DMS 273 treated with DMSO at 0.1 percent for 48 hours (cell line): ENCODE measurements around the gene CELA3B.
"Not testable (repeated sequence)": the region's sequence is repeated elsewhere in the genome, so short reads cannot be mapped to it uniquely, and the experiment has no call there.

Experiments used
- DNase-seq: peaks from one replicate; lab custom pipeline; 2025; lab: John Stamatoyannopoulos, UW

CELA3B gene

DNA sequence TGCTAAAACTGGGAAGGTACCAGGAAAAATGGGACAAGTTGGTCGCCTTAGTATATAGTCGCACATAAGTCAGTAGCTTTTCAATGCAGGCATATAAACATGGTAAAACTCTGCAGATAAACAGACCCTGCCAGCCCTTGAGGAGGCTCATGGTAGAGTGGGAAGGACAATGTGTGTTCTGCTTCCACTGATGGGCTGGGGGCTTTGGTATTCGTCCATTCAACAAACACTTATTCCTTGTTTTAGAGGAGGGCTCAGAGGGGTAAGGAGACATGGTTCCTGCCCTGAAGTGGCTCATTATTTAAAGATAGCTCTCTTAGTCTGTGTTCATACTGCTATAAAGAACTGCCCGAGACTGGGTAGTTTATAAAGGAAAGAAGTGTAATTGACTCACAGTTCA is 35.9 kb downstream of the CELA3B start:
- not testable (repeated sequence) for DNase-seq

DNA sequence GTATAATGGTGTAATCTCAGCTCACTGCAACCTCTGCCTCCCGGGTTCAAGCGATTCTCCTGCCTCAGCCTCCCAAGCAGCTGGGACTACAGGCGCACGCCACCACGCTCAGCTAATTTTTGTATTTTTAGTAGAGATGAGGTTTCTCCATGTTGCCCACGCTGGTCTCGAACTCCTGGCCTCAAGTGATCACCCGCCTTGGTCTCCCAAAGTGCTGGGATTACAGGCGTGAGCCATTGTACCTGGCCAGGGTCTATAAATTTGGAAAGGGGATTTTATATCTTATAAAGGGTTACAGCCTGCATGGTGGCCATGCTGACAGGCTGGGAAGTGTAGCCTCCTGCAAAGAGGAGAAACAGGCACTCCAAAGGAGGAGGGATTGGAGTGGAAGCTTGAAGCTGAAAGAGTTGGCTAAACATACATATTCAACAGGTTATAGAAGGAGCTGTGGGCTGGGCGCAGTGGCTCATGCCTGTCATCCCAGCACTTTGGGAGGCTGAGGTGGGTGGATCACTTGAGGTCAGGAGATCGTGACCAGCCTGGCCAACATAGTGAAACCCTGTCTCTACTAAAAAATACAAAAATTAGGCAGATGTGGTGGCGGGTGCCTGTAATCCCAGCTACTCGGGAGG is 37.9 kb downstream of the CELA3B start:
- not testable (repeated sequence) for DNase-seq

DNA sequence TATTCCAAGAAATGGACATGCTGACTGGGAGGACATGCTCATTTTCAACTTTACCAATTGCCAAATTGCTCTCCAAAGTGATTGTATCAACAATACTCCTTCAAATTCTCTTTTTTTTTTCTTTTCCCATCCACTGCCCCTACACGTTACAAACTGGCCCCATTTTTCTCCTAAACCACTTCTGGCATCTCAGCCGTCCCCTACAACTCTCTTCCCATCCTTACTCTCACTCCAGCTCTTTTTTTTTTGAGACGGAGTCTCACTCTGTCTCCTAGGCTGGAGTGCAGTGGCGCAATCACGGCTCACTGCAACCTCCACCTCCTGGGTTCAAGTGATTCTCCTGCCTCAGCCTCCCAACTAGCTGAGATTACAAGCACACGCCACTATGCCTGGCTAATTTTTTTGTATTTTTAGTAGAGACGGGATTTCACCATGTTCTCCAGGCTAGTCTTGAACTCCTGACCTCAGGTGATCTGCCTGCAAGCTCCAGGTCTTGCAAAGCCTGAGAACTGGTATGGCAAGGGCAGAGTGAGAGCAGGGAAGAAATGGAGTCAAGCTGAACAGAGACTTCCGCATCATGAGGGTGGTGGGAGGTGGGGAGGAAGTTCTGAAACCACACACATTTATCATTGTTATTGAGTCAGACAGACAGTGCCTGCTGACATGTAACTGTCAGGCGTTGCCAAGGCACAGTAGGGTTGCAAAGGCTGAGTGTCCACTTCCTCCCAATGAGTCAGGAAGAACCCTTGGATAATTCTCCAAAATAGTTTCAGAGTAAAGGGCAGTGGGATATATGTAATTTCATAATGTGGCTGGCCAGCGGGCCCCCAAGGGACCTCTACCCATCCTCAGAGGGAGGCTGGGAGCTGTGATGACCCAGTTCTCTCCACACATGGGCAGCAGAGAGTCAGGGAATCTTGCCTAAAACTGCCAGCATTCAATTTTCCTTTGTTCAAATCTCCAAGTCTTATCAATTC is 42.0 kb downstream of the CELA3B start:
- no peak for DNase-seq

DNA sequence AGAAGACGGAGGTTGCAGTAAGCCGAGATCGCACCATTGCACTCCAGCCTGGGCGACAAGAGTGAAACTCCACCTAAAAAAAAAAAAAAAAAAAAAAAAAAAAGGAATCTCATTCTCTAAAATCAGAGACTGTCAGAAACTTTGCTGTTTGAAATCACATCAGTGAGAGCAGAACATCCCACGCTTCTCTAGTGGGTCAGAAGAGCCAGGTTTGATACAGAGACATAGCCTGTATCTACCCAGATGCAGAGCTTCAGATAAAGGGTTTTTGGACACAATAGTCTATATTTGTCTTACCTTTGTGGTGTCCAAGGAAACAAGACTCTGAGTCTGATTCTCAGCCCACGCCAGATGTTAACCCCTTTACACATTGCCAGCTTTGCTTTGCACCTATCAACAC is 44.2 kb downstream of the CELA3B start:
- DNase-seq: no peak

DNA sequence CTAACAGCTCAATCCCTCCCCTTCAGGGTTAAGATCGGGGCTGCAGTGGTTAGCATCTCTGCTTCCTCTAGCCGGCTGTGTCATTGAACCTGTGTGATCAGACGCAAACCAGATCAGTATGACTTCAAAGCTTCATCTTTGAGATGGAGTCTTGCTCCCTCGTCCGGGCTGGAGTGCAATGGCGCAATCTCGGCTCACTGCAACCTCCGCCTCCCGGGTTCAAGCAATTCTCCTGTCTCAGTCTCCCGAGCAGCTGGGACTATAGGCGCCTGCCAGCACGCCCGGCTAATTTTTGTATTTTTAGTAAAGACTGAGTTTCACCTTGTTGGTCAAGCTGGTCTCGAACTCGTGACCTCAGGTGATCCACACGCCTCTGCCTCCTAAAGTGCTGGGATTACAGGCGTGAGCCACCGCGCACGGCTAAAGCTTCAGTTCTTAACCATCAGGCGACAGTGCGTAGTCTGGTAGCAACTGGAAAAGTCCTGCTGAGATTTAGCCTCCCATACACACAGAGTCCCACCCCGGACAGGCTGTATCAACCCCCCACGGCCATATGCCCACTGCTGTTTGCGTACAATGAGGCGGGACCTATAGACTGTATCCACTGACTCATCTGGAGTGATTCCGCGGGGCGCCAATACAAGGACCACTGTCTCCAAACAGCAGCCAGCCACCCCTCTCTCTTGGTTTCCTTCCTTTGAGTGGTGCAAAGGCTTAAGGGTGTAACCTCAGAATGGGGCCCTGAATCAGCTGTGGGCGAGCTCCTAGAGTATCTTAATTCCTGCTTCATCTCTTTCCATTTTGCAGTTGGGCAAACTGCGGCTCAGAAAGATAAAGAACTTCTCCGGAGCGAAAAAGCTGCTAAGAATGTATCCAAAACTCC is 47.9 kb downstream of the CELA3B start:
- DNase-seq: peak; percentile 75

DNA sequence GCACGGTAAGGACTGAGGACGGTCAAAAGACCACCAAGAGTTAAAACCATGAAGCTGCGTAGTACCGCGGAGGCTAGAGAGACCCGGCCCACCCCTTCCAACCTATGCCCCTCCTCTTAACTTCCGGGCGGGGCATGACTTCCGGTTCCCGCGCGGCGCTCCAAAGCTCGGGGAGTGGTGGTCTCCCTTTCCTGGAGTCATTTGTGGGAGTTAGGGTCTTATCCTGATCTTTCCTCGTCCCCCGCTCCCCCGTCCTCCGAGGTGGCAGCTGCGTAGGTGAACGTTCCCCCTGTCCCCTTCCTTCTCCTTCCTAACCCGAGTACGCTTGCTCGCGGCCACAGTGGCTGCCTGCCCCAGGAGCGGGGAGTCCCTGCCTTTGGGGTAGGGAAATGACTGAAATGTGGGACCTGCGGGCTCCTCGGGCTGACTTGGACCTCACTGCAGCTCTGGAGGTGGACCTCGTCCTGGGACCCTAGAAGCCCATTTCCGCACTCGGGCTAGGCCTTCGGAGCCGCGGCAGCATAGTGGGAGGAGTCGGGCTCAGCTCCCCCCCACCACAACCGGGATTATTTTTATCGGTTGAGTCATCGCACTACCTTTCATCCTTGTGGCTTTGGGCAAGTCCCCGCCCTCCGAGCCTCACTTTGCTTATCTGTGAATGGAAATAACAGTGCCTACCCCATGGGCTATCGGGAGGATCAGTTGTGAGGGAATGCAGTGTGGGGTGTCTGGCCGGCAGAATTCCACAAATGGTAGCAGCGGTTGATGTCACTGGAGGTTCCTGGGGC is 48.7 kb downstream of the CELA3B start:
- DNase-seq: peak; percentile 80

DNA sequence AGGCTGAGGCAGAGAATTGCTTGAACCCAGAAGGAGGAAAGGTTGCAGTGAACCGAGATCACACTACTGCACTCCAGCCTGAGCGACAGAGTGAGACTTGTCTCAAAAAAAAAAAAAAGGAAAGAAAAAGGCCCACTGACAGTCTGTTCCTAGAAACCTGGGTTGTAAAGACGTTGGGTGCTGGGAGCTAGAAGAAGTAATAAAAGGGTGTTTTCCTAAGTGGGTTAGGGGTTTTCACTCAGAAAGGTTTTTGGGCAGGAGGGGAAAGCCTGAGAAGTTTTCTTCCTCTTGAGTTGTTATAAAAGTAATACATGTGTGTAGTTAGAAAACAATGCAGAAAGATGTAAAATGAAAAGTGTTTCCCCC is 50.1 kb downstream of the CELA3B start:
- no peak for DNase-seq

DNA sequence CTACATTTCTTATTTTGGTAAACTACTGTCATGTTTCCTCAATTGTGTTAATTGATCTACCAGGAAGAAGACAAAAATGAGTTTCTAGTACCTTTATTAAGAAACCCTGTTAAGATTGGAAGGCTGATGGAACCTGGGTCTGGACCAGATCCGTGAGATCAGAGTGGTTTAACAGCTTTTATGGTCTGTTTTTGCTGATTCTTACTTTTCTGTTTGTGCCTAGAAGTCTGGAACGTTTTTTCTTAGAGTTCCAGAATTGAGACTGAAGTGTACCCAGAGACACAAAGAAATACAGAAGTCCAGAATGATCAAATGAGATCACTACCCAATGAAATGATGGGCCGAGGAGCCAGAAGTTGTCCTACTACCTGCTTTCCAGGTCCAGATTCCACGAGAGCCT is 53.2 kb downstream of the CELA3B start:
- no peak for DNase-seq

DNA sequence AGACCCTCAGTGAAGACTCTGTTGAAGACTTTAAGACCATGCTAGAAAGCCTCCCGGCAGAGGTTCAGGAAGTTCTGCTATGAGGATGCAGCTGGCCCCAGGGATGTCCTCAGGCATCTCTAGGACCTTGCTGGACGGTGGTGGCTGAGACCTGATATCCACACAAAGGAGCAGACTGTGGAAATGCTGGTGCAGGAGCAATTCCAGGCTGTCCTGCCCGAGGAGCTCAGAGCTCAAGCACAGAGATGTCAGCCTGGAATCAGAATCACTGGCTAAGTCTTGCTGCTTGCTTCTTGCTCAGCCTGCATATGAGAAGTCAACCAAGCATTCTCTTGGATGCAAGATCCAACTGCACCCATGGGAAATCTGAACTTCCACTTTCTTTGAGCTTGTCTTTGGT is 53.7 kb downstream of the CELA3B start:
- no peak for DNase-seq

DNA sequence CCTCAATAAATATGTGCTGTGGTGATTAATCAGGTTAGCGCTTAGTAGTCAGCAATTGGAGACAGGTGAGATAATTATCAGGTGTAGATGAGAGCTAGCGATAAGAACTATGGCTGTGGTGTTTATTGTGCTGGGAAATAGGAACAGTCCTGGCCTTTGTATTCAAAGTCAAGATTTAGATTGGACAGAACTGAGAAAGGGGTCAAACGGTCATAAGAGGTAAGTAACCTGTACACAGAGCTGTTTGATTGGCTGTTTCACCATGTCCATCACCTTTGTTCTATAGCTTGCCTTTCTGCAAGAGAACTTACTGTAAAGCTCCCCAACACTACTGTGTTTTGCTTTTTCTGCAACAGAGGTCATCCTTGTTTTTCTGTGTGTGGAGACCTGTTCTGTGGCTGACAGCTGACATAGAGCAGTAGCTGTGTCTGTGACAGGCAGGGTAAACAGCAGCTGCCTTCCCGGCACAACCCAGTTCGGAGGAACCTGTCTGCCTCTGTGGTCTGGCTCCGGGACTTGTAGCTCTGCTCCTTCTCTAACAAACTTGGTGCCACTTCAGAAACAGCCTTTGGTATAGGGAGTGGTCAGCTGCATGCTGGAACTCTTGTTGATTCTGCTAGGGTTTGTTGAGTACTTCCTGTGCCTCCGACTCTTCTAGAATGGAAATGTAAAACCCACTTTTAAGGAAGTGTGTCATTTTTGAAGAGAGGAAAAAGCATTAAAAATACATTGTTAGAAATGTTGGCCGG is 54.6 kb downstream of the CELA3B start:
- no peak for DNase-seq

DNA sequence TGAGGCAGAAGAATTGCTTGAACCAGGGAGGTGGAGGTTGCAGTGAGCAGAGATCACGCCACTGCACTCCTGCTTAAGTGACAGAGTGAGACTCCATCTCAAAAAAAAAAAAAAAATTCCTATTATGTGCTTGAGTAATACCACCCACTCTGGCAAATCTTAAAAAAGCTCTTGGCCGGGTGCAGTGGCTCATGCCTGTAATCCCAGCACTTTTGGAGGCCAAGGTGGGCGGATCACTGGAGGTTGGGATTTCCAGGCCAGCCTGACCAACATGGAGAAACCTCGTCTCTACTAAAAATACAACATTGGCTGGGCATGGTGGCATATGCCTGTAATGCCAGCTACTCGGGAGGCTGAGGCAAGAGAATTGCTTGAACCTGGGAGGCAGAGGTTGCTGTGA is 58.0 kb downstream of the CELA3B start:
- DNase-seq: not testable (repeated sequence)

DNA sequence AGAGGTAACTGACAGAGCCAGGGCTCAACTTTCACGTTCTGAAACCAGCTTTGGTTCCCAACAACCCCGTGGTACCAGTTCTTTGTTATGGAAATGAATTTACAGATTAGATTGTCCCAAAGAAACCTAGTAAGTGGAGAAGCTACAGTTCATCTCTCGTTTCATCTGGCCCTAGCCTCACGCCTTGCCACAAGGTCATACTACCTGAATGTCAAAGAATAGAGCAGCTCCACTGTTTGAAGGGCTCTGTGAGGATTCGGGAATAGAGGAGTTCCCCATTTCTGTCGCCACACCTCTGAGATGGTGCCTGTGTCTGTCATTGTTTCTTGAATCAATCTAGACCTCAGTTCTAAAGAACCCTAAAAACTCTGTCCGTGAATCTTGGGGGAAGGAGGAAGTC is 60.7 kb downstream of the CELA3B start:
- no peak for DNase-seq

DNA sequence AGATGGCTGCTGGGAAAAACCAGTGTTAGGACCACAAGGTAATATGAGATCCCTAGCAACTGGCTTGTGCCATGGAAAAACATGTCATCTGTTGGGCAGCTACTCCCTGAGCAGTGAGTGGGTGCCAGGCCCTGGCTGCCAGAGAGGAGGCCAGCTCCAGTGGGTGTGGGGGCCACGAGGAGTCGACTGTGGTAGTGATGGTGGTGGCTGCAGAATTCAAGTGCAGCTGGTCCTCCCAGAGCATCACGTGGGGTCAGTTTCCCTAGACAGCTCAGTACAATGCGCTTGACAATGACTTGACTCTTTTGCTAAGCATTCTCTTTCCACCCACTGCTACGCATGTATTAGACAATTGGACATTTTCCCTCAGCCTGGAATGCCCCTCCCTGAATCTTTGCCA is 61.2 kb downstream of the CELA3B start:
- no peak for DNase-seq
